HepG2 (cell line): Measurements from ENCODE around the gene CAPN8. TPM values are rescaled to one million over a fixed set of nuclear protein-coding genes. Genes with fewer than 3 reads are reported as not detected.

Source experiments
- CAMTA2 ChIP-seq: sonication (generic); formaldehyde crosslinking; IDR thresholded peaks from 2 replicates; pipeline ENCODE4 v1.4.0; 2020; ENCODE audit warnings: mild to moderate bottlenecking, missing genetic modification reagents, borderline replicate concordance
- CENPT ChIP-seq: sonication (generic); formaldehyde crosslinking; IDR thresholded peaks from 2 replicates; pipeline ENCODE4 v1.8.0; 2022; ENCODE audit warnings: low read depth, mild to moderate bottlenecking, moderate library complexity, missing genetic modification reagents
- DMTF1 ChIP-seq: sonication (generic); formaldehyde crosslinking; IDR thresholded peaks from 2 replicates; pipeline ENCODE4 v1.4.0; 2020; ENCODE audit warnings: mild to moderate bottlenecking, missing genetic modification reagents
- FOXK2 ChIP-seq: fragments of 450-650 bp; IDR thresholded peaks from 2 replicates; pipeline ENCODE4 v1.6.1; 2016
- HCFC1 ChIP-seq: fragments of 150-350 bp; IDR thresholded peaks from 2 replicates; pipeline ENCODE4 v1.6.1; 2014; ENCODE audit warnings: low read depth, low read length
- HMGA1 ChIP-seq: sonication (generic); formaldehyde crosslinking; conservative IDR thresholded peaks from 2 replicates; pipeline ENCODE4 v1.4.0; 2020; ENCODE audit warnings: missing genetic modification reagents
- ISX ChIP-seq: sonication (generic); formaldehyde crosslinking; conservative IDR thresholded peaks from 2 replicates; pipeline ENCODE4 v1.5.0; 2020; ENCODE audit warnings: missing genetic modification reagents
- MAFG ChIP-seq: sonication (generic); formaldehyde crosslinking; IDR thresholded peaks from 2 replicates; pipeline ENCODE4 v1.5.1; 2020; ENCODE audit warnings: mild to moderate bottlenecking, missing genetic modification reagents
- MLX ChIP-seq: IDR thresholded peaks from 2 replicates; pipeline ENCODE4 v1.6.1; 2016
- MYC ChIP-seq: sonication (generic); formaldehyde crosslinking; IDR thresholded peaks from 2 replicates; pipeline ENCODE4 v1.9.0; 2021; ENCODE audit warnings: missing genetic modification reagents, borderline replicate concordance
- NONO ChIP-seq, 2 experiments: fragments of 450-650 bp in 1 of 2; sonication (generic) in 1 of 2; formaldehyde crosslinking in 1 of 2; IDR thresholded peaks in 1 of 2; conservative IDR thresholded peaks in 1 of 2; 2 replicates each; pipeline versions ENCODE4 v1.6.1 to v1.8.0; 2017 to 2022; ENCODE audit warnings: mild to moderate bottlenecking in 1 of 2, missing genetic modification reagents in 1 of 2, moderate library complexity in 1 of 2
- POLR2A ChIP-seq, 2 experiments: IDR thresholded peaks; 2 replicates each; pipeline ENCODE4 v1.6.1; 2011; ENCODE audit warnings: low read depth in 2 of 2, low read length in 2 of 2, mild to moderate bottlenecking in 1 of 2, moderate library complexity in 1 of 2; ENCODE audit not compliant: insufficient read depth in 1 of 2
- RAD21 ChIP-seq: fragments of 450-650 bp; formaldehyde crosslinking; IDR thresholded peaks from 2 replicates; pipeline ENCODE4 v1.5.0; 2020; ENCODE audit warnings: mild to moderate bottlenecking
- RNF219 ChIP-seq: sonication (generic); formaldehyde crosslinking; IDR thresholded peaks from 2 replicates; pipeline ENCODE4 v1.5.0; 2020; ENCODE audit warnings: mild to moderate bottlenecking, missing genetic modification reagents
- SMARCC2 ChIP-seq: fragments of 450-650 bp; IDR thresholded peaks from 2 replicates; pipeline ENCODE4 v1.6.1; 2017; ENCODE audit warnings: antibody characterized with exemption, mild to moderate bottlenecking
- SMC3 ChIP-seq: IDR thresholded peaks from 2 replicates; pipeline ENCODE4 v1.6.1; 2011; ENCODE audit warnings: low read length, improper control_type of control experiment
- STAT5B ChIP-seq: sonication (generic); formaldehyde crosslinking; IDR thresholded peaks from 2 replicates; pipeline ENCODE4 v1.4.0; 2020; ENCODE audit warnings: missing genetic modification reagents
- TAF1 ChIP-seq: sonication (generic); formaldehyde crosslinking; IDR thresholded peaks from 2 replicates; pipeline ENCODE4 v1.4.0; 2020; ENCODE audit warnings: missing genetic modification reagents
- U2AF2 ChIP-seq: fragments of 200-400 bp; formaldehyde crosslinking; IDR thresholded peaks from 2 replicates; pipeline ENCODE4 v1.6.1; 2017; ENCODE audit warnings: low read depth, mild to moderate bottlenecking, low read length
- XRCC5 ChIP-seq: fragments of 200-400 bp; formaldehyde crosslinking; optimal IDR thresholded peaks from 2 replicates; pipeline ENCODE3; 2017; ENCODE audit warnings: mild to moderate bottlenecking, low read length
- ZNF3 ChIP-seq: IDR thresholded peaks from 2 replicates; pipeline ENCODE4 v1.7.0; 2017; ENCODE audit warnings: inconsistent platforms
- ZNF512B ChIP-seq: sonication (generic); formaldehyde crosslinking; IDR thresholded peaks from 2 replicates; pipeline ENCODE4 v1.5.1; 2020; ENCODE audit warnings: missing genetic modification reagents, mild to moderate bottlenecking, borderline replicate concordance
- ZNF713 ChIP-seq: sonication (generic); formaldehyde crosslinking; IDR thresholded peaks from 2 replicates; pipeline ENCODE4 v1.4.0; 2020; ENCODE audit warnings: mild to moderate bottlenecking, missing genetic modification reagents
- ZNF749 ChIP-seq: sonication (generic); formaldehyde crosslinking; IDR thresholded peaks from 2 replicates; pipeline ENCODE4 v1.8.0; 2022; ENCODE audit warnings: mild to moderate bottlenecking, missing genetic modification reagents, moderate library complexity, borderline replicate concordance
- ZNF883 ChIP-seq: sonication (generic); formaldehyde crosslinking; IDR thresholded peaks from 2 replicates; pipeline ENCODE4 v1.5.1; 2020; ENCODE audit warnings: mild to moderate bottlenecking, missing genetic modification reagents; ENCODE audit errors: not compliant biosample characterization
- polyA plus RNA-seq, 8 experiments: library from polyadenylated mRNA; depleted of rRNA in 3 of 8; stranded (reverse) in 7 of 8; unstranded in 1 of 8; fragments of >200 nt; fragmentation: Illumina TruSeq in 4 of 8; extraction: Trizol in 4 of 8; gene quantifications; 2 replicates each; pipeline versions ENCODE4 v1.2.1 to v1.2.3, GENCODE V29; 2011 to 2016; ENCODE audit warnings: low read depth in 4 of 8, missing spikeins in 1 of 8, mixed read lengths in 1 of 8; ENCODE audit not compliant: insufficient read depth in 1 of 8
- total RNA-seq, 5 experiments: library from RNA; depleted of rRNA; stranded (reverse); fragments of >200 nt; fragmentation: Illumina TruSeq; extraction: Trizol; gene quantifications; 2 replicates each; pipeline ENCODE4 v1.2.3, GENCODE V29; 2016; ENCODE audit warnings: low read depth in 1 of 5

Gene CAPN8
- total and polyA plus RNA-seq, 2 of the 13 experiments (the other 11 are each of a cell fraction or from before 2014, with no cell fraction given), result 0.20 to 0.25 TPM

GRCh38 chr1:223622132-223622842 lies 43.2 kb downstream of the CAPN8 start (continued):
- no peak for TF ChIP-seq MAFG
- TF ChIP-seq ZNF749 (CRISPR knock-in tag), result no peak
- no peak for TF ChIP-seq CAMTA2
- TF ChIP-seq RNF219 (CRISPR knock-in tag), result no peak
- no peak for TF ChIP-seq SMC3
- TF ChIP-seq ISX (CRISPR knock-in tag), result no peak
- peak; percentile 49 for TF ChIP-seq XRCC5
- TF ChIP-seq ZNF512B (CRISPR knock-in tag), result no peak
- TF ChIP-seq ZNF883, result no peak
- no peak for TF ChIP-seq NONO (IDR thresholded peaks at IDR 0.05)
- no peak for TF ChIP-seq NONO (CRISPR knock-in tag; conservative IDR thresholded peaks at IDR 0.05)
- no peak for TF ChIP-seq ZNF713 (CRISPR knock-in tag)
- no peak for TF ChIP-seq TAF1
- TF ChIP-seq STAT5B (CRISPR knock-in tag), result no peak
- no peak for TF ChIP-seq U2AF2
- TF ChIP-seq HCFC1, result no peak
- TF ChIP-seq MYC (CRISPR knock-in tag), result 0 out of 2 replicates have a peak, but pooled peaks have one; percentile 16
- no peak for TF ChIP-seq CENPT (CRISPR knock-in tag)
- TF ChIP-seq RAD21 (CRISPR knock-in tag), result no peak
- TF ChIP-seq HMGA1 (CRISPR knock-in tag), result no peak
- TF ChIP-seq ZNF3 (CRISPR knock-in tag), result no peak
- no peak; the same call in 1 of the 2 replicates for TF ChIP-seq MLX
- TF ChIP-seq DMTF1 (CRISPR knock-in tag), result no peak
- TF ChIP-seq POLR2A (IDR thresholded peaks at IDR 0.05; ENCODE audit: insufficient read depth in 1 of 2, low read depth in 2 of 2, low read length in 2 of 2), result no peak
- TF ChIP-seq FOXK2, result no peak
- TF ChIP-seq SMARCC2, result no peak
